ENCODE data around the gene SMARCA2.

SMARCA2 gene

GRCh38 chr9:2150338-2150737 lies 135.2 kb downstream of the SMARCA2 start:
- Histone ChIP-seq H4K20me1 (ENCODE audit: insufficient read depth, low read length) (no peaks in the 10 kb centered on the region), H3K27me3 (replicated peaks; ENCODE audit: insufficient read depth, low read length) (no peaks in the 10 kb centered on the region), H2AFZ (ENCODE audit: low read length) (no peak overlapping the region), H3K9me2 (replicated peaks; ENCODE audit: insufficient read depth, low read length) (no peaks in the 10 kb centered on the region), H3K4me3 (ENCODE audit: low read length) (no peak overlapping the region), H3K79me2 (ENCODE audit: low read length) (peaks cover 40% of the 10 kb centered on the region), H3K4me1 (ENCODE audit: low read length) (no peaks in the 10 kb centered on the region), H3K36me3 (replicated peaks; ENCODE audit: insufficient read depth, low read length) (no peaks in the 10 kb centered on the region), H3F3A (ENCODE audit: insufficient read depth, low read length) (no peaks in the 10 kb centered on the region), H3K9ac (ENCODE audit: low read length) (no peak overlapping the region), H3K4me2 (ENCODE audit: low read depth, low read length) (no peak overlapping the region), H3K27ac (ENCODE audit: low read length) (no peak overlapping the region), H3K9me3 (replicated peaks; ENCODE audit: insufficient read depth, low read length) (no peaks in the 10 kb centered on the region)
- DNase-seq = no peak
- TF ChIP-seq CTCF (IDR thresholded peaks at IDR 0.05; ENCODE audit: low read length) = no peak
- no peak for TF ChIP-seq EZH2 (optimal IDR thresholded peaks at IDR 0.05; ENCODE audit: low read depth, low read length)
- no peak for TF ChIP-seq EZH2phosphoT487 (IDR thresholded peaks at IDR 0.05; ENCODE audit: low read length)

- no peaks in the 10 kb centered on the region for H3K9me2 ChIP-seq (replicated peaks; ENCODE audit: insufficient read depth, low read length)
- no peaks in the 10 kb centered on the region for H3K4me1 ChIP-seq (ENCODE audit: low read length)
- peaks cover 45% of the 10 kb centered on the region for H3K79me2 ChIP-seq (ENCODE audit: low read length)
- H3K27me3 ChIP-seq (replicated peaks; ENCODE audit: insufficient read depth, low read length) = no peaks in the 10 kb centered on the region
- no peaks in the 10 kb centered on the region for H4K20me1 ChIP-seq (ENCODE audit: insufficient read depth, low read length)
- TF ChIP-seq EZH2phosphoT487 (IDR thresholded peaks at IDR 0.05; ENCODE audit: low read length) (no peak), CTCF (IDR thresholded peaks at IDR 0.05; ENCODE audit: low read length) (no peak), EZH2 (optimal IDR thresholded peaks at IDR 0.05; ENCODE audit: low read depth, low read length) (no peak)
- no peak overlapping the region for H3K4me3 ChIP-seq (ENCODE audit: low read length)
- no peaks in the 10 kb centered on the region for H3F3A ChIP-seq (ENCODE audit: insufficient read depth, low read length)
- H3K27ac ChIP-seq (ENCODE audit: low read length) = no peak overlapping the region
- no peak overlapping the region for H3K4me2 ChIP-seq (ENCODE audit: low read depth, low read length)
- no peaks in the 10 kb centered on the region for H3K36me3 ChIP-seq (replicated peaks; ENCODE audit: insufficient read depth, low read length)
- no peak for DNase-seq
- H2AFZ ChIP-seq (ENCODE audit: low read length) = no peak overlapping the region
- H3K9me3 ChIP-seq (replicated peaks; ENCODE audit: insufficient read depth, low read length) = no peaks in the 10 kb centered on the region
- no peak overlapping the region for H3K9ac ChIP-seq (ENCODE audit: low read length)
These were observed 136.0 kb downstream of the SMARCA2 start for GRCh38 chr9:2151171-2151570.

- no peaks in the 10 kb centered on the region for H3K9me3 ChIP-seq (replicated peaks; ENCODE audit: insufficient read depth, low read length)
- no peak overlapping the region for H2AFZ ChIP-seq (ENCODE audit: low read length)
- H3K79me2 ChIP-seq (ENCODE audit: low read length) = peaks cover 58% of the 10 kb centered on the region
- H4K20me1 ChIP-seq (ENCODE audit: insufficient read depth, low read length) = no peaks in the 10 kb centered on the region
- no peaks in the 10 kb centered on the region for H3K36me3 ChIP-seq (replicated peaks; ENCODE audit: insufficient read depth, low read length)
- TF ChIP-seq EZH2phosphoT487 (IDR thresholded peaks at IDR 0.05; ENCODE audit: low read length) (no peak), CTCF (IDR thresholded peaks at IDR 0.05; ENCODE audit: low read length) (no peak), EZH2 (optimal IDR thresholded peaks at IDR 0.05; ENCODE audit: low read depth, low read length) (no peak)
- peaks cover 11% of the 10 kb centered on the region; the same call in 1 of the 2 replicates for H3F3A ChIP-seq (ENCODE audit: insufficient read depth, low read length)
- no peak overlapping the region for H3K4me2 ChIP-seq (ENCODE audit: low read depth, low read length)
- H3K9me2 ChIP-seq (replicated peaks; ENCODE audit: insufficient read depth, low read length) = no peaks in the 10 kb centered on the region
- H3K27me3 ChIP-seq (replicated peaks; ENCODE audit: insufficient read depth, low read length) = no peaks in the 10 kb centered on the region
- no peak overlapping the region for H3K27ac ChIP-seq (ENCODE audit: low read length)
- H3K9ac ChIP-seq (ENCODE audit: low read length) = no peak overlapping the region
- no peak overlapping the region for H3K4me3 ChIP-seq (ENCODE audit: low read length)
- no peak for DNase-seq
- no peaks in the 10 kb centered on the region for H3K4me1 ChIP-seq (ENCODE audit: low read length)
These were observed 138.0 kb downstream of the SMARCA2 start for GRCh38 chr9:2152966-2153629.

Measured in MM.1S (cell line).